ENCODE measurements around the gene GRK5.

GRK5 gene

GRCh38 chr10:119199231-119199992 is 8.0 kb upstream of the GRK5 start:
- peak; percentile 64 for DNase-seq

DNA sequence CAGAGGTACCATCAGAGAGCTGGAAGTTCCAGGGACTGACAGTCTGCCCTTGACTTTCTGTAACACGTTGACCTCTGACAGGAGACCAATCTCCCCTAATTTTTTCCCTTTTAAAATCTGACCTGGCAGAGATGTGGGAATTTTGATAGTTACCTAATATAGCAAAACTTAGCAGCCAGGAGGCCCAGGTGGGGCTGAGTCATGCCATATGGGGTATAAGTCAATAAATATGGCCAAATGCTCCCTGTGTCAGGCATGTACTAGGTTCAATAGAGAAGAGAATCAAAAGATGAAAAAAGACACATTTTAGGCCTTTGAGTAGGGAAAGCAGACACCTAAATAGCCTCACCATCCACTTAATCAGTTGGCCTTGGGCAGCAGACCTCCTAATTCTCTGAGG is 6.1 kb upstream of the GRK5 start:
- no peak for DNase-seq

- no peak for DNase-seq
Measured at GRCh38 chr10:119203006-119203405, 4.4 kb upstream of the GRK5 start.

- DNase-seq = peak; percentile 74
Measured at GRCh38 chr10:119205894-119206602, 1.3 kb upstream of the GRK5 start.

DNA sequence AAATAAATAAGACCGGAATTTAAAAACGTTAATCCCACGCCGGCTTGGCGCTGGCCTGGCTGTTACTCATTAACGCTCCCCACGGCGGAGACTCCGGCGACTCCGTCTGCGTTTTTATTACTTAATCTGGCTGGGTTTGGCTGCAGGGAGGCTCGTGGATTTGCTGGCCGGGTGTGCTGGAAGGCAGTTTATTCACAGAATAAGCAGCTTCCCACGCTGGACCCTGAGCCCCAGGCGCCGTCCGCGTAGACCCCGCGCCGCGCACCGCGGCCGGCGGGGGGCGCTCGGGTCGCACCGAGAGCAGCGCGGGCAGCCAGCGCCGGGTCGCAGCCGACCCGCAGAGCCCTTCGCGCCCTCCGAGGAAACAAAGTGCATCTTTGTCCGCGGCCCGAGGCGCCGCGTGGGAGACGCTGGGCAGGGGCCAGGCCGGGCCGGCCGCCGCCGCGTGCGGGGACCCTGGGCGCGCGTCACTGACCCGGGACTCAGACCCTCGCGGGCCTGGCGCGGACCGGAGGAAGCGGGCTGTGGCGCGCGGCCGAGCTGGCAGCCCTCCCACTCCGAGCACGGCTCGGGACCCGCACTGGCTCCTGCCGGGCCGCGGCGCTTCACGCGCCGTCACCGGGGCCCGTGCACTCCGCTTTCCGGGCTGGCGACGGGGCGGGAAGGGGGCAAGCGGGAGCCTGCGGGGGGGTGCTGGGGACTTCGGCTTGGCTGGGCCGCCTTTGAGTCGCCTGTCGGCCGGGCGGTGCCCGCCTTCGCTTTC is 587 bp upstream of the GRK5 start:
- peak; percentile 64 for DNase-seq

GRCh38 chr10:119207713-119208552 is 562 bp downstream of the GRK5 start:
- peak; percentile 44 for DNase-seq

DNA sequence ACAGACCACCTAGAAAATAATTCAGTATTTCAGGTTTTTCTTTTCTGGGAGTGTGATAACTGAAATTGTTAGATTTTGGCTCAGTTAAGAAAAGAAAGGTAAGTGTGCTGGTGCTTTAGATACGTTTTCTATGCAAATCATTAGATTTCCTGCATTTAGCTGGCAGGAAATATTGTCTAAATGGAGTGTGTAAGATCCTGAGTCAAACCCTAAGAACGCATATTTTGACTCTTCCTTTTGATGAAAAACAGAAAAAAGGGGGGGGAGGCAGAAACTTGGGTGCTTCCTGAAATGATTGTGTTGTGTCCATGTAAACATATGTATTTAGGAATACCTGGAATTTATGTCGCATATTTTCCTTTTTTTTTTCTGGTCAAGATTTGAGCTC is 1.2 kb downstream of the GRK5 start:
- peak; percentile 64 for DNase-seq

DNA sequence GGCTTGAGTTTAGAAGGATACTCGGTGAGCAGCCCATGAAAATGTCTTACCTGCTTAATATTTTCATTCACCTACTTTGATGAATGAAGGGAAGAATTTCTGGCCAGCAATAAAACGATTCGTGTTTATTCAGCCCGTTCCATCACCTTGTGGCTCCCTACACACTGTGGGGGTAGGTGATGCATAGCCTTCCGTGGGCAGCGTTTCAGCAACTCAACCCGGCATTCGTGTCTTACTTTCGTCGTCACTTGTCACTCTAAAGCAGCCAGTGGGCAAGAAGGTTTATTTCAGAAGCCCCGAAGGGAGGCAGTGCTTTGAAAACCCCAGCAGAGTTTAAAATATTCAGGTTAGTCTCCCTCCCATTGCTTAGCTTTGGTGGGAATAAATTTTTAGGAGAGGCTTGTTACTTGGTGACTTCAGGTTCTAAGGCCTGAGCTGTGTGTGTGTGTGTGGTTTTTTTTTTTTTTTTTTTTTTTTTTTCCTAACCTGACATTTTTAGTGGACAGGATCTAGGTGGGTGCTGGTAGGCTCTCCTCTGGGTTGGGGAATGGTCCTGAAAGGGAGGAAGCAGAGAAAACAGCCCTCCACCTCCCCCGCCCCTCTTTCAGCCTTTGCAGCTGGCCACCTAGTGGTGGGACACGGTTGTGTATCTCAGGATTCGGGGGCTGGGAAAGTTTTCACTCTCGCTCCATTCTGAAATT is 1.8 kb downstream of the GRK5 start:
- DNase-seq = peak; percentile 48

GRCh38 chr10:119209736-119210355 is 2.5 kb downstream of the GRK5 start:
- no peak for DNase-seq

GRCh38 chr10:119210633-119211032 is 3.3 kb downstream of the GRK5 start:
- no peak for DNase-seq

DNA sequence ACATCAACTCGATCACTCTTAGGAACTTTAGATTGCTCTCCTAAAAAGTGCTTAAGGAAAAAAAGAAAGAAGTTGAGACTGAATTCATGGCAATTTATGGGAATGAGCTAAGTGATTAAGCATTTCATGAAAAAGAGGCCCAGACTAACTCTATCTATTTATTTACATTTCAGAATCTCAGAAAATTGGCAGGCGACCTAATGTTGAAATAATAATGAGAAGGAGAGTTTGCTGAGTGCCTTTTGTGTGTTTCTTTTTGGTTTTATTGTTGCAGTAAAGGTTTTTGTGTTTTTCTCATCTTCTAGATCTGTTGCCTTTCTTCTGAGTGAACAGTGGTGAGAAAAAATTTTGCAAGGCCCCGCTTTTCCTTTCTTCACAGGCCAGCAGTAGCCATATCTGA is 3.8 kb downstream of the GRK5 start:
- DNase-seq = no peak

DNA sequence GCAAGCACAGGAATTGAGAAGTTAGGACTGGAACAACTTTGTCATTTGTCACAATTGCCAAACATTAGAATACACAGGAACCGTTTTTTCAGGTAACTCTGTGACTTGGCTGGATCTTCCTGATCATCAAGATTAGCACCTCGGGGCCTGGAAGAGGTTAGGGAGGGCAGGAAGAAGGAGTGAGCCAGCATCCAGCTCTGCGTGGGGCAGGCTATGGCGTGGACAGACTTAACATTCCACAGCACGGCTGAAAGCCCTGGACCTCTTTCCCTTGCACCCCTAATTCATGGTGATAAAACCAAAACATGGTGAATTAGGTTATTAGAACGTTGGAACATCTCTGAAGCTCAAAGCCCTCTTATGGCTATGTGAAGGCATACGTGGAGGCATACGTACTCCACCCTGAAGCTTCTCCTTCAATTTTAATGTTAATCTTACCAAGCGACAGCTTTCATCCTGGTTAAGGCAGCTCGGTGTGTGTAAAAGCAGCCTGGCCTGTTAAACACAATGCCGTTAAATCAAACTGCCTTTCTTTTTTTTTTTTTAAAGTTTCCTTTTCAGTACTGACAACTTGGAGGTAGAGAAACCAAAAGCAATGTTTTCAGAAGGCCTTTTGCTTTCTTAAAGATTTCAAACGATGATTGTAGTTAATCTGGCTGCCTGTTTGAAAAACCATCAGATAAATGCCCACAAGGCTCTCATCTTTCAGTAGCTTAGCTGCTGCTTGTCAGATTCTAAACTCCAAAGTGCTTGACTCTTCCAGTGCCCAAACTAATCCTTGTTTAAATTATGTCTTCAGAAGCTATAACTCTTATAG is 4.5 kb downstream of the GRK5 start:
- peak; percentile 33 for DNase-seq

- DNase-seq = no peak
Measured at GRCh38 chr10:119215371-119215770, 8.0 kb downstream of the GRK5 start.

DNA sequence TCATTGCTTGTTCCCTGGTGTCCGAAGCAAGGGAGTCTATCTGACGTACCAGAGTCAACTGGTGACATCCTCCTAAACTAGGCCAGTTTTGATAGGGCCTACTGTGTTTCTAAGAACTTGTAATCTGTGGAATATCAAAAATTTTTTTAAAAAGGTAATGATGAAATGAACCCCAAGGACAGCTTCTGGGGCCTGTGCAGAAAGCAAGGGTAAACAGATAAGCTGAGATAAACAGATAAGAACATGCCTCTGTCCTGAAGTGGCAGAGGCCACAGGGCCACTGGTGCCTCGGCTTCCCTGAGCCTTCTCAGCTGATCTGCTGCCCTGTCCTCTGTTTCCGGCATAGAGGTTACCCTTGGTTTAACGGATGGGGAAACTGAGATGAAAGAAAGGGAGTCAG is 8.8 kb downstream of the GRK5 start:
- DNase-seq = no peak

DNA sequence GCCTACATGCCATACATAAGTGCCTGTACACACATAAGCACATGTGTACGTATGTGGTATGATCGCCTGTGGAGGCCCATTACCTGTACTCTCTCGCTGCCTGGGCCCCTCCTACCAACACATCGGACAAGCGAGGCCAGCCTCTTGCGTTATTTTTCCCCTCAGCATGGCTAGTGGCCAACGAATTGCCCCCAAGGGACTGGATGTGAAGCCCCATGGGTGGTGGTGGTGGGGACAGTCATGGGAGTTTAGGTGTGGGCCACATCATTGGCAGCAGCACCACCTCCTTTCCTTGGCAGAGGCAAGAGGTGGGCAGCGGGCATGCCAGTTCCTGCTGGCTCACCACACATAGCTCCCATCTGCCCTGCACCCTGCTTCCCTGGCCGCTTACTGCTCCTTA is 10.0 kb downstream of the GRK5 start:
- no peak for DNase-seq

GRCh38 chr10:119217991-119218490 is 10.7 kb downstream of the GRK5 start:
- DNase-seq = no peak

- no peak for DNase-seq
Measured at GRCh38 chr10:119219871-119220270, 12.5 kb downstream of the GRK5 start.

DNA sequence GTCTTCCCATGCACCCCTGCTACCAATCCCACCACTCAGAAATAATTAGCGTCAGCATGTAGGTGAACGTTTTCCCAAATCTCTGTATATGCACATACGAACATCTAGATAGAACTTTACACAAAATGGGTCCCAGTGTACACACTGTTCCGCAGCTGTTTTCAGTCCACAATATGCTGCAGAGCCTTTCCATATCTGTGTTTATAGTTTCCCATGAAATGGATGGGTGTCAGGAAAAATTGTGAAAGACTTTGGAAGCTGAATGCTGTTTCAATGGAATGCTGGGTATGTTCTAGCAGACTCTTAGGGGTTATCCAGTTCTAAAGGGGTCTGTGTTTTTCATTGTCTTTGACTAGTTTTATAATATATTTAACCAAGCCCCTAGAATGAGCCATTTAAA is 13.8 kb downstream of the GRK5 start:
- no peak for DNase-seq

GRCh38 chr10:119221666-119222065 is 14.3 kb downstream of the GRK5 start:
- DNase-seq = no peak

GRCh38 chr10:119222537-119222936 is 15.2 kb downstream of the GRK5 start:
- DNase-seq = no peak

- no peak for DNase-seq
Measured at GRCh38 chr10:119222966-119223386, 15.6 kb downstream of the GRK5 start.
